Activated CD8-positive, alpha-beta T cell treated with anti-CD3 and anti-CD28 coated beads for 36 hours (primary cell): Measurements from ENCODE around the gene CPD. TPM values are rescaled to one million over a fixed set of nuclear protein-coding genes. Genes with fewer than 3 reads are reported as not detected.

ENCODE experiments used
- ATAC-seq: fragments of 200-7000 bp; cut with Tn5 transposase; one replicate; pipeline ENCODE4 v1.10.0; 2021; ENCODE audit warnings: mild to moderate bottlenecking, moderate library complexity
- CTCF ChIA-PET: fragments of 350-600 bp; sonication (Branson Sonifier 250); formaldehyde crosslinking; loops from one replicate; lab custom pipeline; 2021; ENCODE audit warnings: antibody characterized with exemption; lab: Charles Lee
- POLR2A ChIA-PET: fragments of 350-600 bp; sonication (Branson Sonifier 250); formaldehyde crosslinking; loops from one replicate; lab custom pipeline; 2021; ENCODE audit warnings: antibody characterized with exemption; lab: Charles Lee
- DNase-seq: peaks from one replicate; pipeline ENCODE4 v3.0.0-alpha.2; 2020
- H3K27ac Mint-ChIP-seq: one replicate; pipeline ENCODE4 v1.8.0; 2021; ENCODE audit warnings: mild to moderate bottlenecking, mixed read lengths
- H3K27me3 Mint-ChIP-seq: one replicate; pipeline ENCODE4 v1.8.0; 2021; ENCODE audit warnings: mixed read lengths
- H3K36me3 Mint-ChIP-seq: one replicate; pipeline ENCODE4 v1.8.0; 2021; ENCODE audit warnings: low read depth, mixed read lengths
- H3K4me1 Mint-ChIP-seq: one replicate; pipeline ENCODE4 v1.8.0; 2021; ENCODE audit warnings: low read depth, mixed read lengths
- H3K4me3 Mint-ChIP-seq: one replicate; pipeline ENCODE4 v1.8.0; 2021; ENCODE audit warnings: mild to moderate bottlenecking, moderate library complexity, mixed read lengths
- H3K9me3 Mint-ChIP-seq: one replicate; pipeline ENCODE4 v1.8.0; 2021; ENCODE audit warnings: mixed read lengths
- CTCF ChIP-seq: fragments of 200-600 bp; IDR thresholded peaks from one replicate; pipeline ENCODE4 v1.8.0; 2022; ENCODE audit warnings: antibody characterized with exemption, mild to moderate bottlenecking
- intact Hi-C: fragments of 100-400 bp; cut with micrococcal nuclease; formaldehyde crosslinking; loops from one replicate; pipeline ENCODE4 v1.10.0; 2022
- total RNA-seq, 2 experiments: library from RNA; stranded (reverse); gene quantifications; one replicate each; pipeline ENCODE4 v1.2.3, GENCODE V29; 2021

Gene CPD
- total RNA-seq, 2 experiments from 2014 or later: 25.9 to 26.8 TPM

- no peak overlapping the region for H3K27ac Mint-ChIP-seq
- ChIA-PET POLR2A (interaction anchor here (0.6 kb wide), 1 partner anchor 17 kb away, joined by 3 read pairs; no protein-coding TSS in a partner anchor), CTCF (interaction anchor here (1.0 to 1.1 kb wide), 2 partner anchors 7 to 53 kb away, joined by 3 read pairs; no protein-coding TSS in a partner anchor)
- H3K4me1 Mint-ChIP-seq: peaks cover 28% of the 10 kb centered on the region
- H3K4me3 Mint-ChIP-seq: no peak overlapping the region
- ATAC-seq (no peak), DNase-seq (no peak)
- no peak for TF ChIP-seq CTCF
- H3K36me3 Mint-ChIP-seq: peaks cover 13% of the 10 kb centered on the region
- intact Hi-C loops: no loop called here
- no peaks in the 10 kb centered on the region for H3K27me3 Mint-ChIP-seq
- no peaks in the 10 kb centered on the region for H3K9me3 Mint-ChIP-seq
Observed at GRCh38 chr17:30393491-30393890, 14.8 kb downstream of the CPD start.

- no peak for TF ChIP-seq CTCF
- peaks cover 13% of the 10 kb centered on the region for H3K36me3 Mint-ChIP-seq
- CTCF ChIA-PET: interaction anchor here (1.0 to 1.7 kb wide), 7 partner anchors 8 to 290 kb away, joined by 3 to 5 read pairs (median 3); partner anchors contain the start of gene CPD
- H3K27ac Mint-ChIP-seq: no peak overlapping the region
- no peak for ATAC-seq
- POLR2A ChIA-PET: no interaction called here
- no peaks in the 10 kb centered on the region for H3K9me3 Mint-ChIP-seq
- no peaks in the 10 kb centered on the region for H3K27me3 Mint-ChIP-seq
- H3K4me3 Mint-ChIP-seq: no peak overlapping the region
- intact Hi-C loops: no loop called here
- no peak for DNase-seq
- peaks cover 28% of the 10 kb centered on the region for H3K4me1 Mint-ChIP-seq
Observed at GRCh38 chr17:30393911-30394867, 15.5 kb downstream of the CPD start.

- ChIA-PET CTCF (interaction anchor here (1.0 to 1.7 kb wide), 4 partner anchors 15 to 81 kb away, joined by 3 to 5 read pairs (median 4); no protein-coding TSS in a partner anchor), POLR2A (no interaction called here)
- H3K27ac Mint-ChIP-seq: no peak overlapping the region
- no peak for TF ChIP-seq CTCF
- H3K27me3 Mint-ChIP-seq: no peaks in the 10 kb centered on the region
- peaks cover 24% of the 10 kb centered on the region for H3K4me1 Mint-ChIP-seq
- no peak overlapping the region for H3K4me3 Mint-ChIP-seq
- intact Hi-C loops: no loop called here
- H3K36me3 Mint-ChIP-seq: peaks cover 10% of the 10 kb centered on the region
- ATAC-seq (no peak), DNase-seq (no peak)
- no peaks in the 10 kb centered on the region for H3K9me3 Mint-ChIP-seq
Observed at GRCh38 chr17:30395398-30396022, 16.8 kb downstream of the CPD start.

- DNase-seq (no peak), ATAC-seq (no peak)
- TF ChIP-seq CTCF: no peak
- POLR2A ChIA-PET: no interaction called here
- intact Hi-C loops: no loop called here
- H3K27ac Mint-ChIP-seq: no peak overlapping the region
- no peaks in the 10 kb centered on the region for H3K27me3 Mint-ChIP-seq
- no peak overlapping the region for H3K4me3 Mint-ChIP-seq
- no peaks in the 10 kb centered on the region for H3K9me3 Mint-ChIP-seq
- H3K36me3 Mint-ChIP-seq: peaks cover 12% of the 10 kb centered on the region
- peaks cover 24% of the 10 kb centered on the region for H3K4me1 Mint-ChIP-seq
- CTCF ChIA-PET: interaction anchor here (1.0 kb wide), 1 partner anchor 55 kb away, joined by 3 read pairs; no protein-coding TSS in a partner anchor
Observed at GRCh38 chr17:30396129-30396528, 17.4 kb downstream of the CPD start.
